BJ (cell line): ENCODE results near the gene ZBTB32. TPM values are rescaled to one million over a fixed set of nuclear protein-coding genes. Genes with fewer than 3 reads are reported as not detected.

Experiments used
- CTCF ChIA-PET: fragments of 350-600 bp; formaldehyde crosslinking; extraction: SDS; loops from one replicate; lab custom pipeline; 2021; ENCODE audit warnings: antibody characterized with exemption, inconsistent platforms; lab: Yijun Ruan, JAX
- POLR2A ChIA-PET: fragments of 300-600 bp; sonication (Branson Sonifier 250); formaldehyde crosslinking; extraction: SDS; loops from one replicate; lab custom pipeline; 2021; ENCODE audit warnings: antibody characterized with exemption; lab: Charles Lee
- DNase-seq: peaks from one replicate; pipeline ENCODE4 v3.0.0-alpha.2; 2011; ENCODE audit warnings: low read depth
- H3K27me3 ChIP-seq: 2 replicates; pipeline ENCODE4 v1.6.0; 2011; ENCODE audit warnings: low read length; ENCODE audit not compliant: control insufficient read depth, insufficient read depth
- H3K36me3 ChIP-seq: 2 replicates; pipeline ENCODE4 v1.5.1; 2011; ENCODE audit warnings: low read length; ENCODE audit not compliant: control insufficient read depth, insufficient read depth
- H3K4me3 ChIP-seq: 2 replicates; pipeline ENCODE4 v1.5.1; 2011; ENCODE audit warnings: low read depth, mild to moderate bottlenecking, control low read depth, low read length
- CTCF ChIP-seq: IDR thresholded peaks from 2 replicates; pipeline ENCODE4 v1.5.1; 2011; ENCODE audit warnings: low read depth, mild to moderate bottlenecking, control low read depth, inconsistent platforms, low read length, moderate library complexity; ENCODE audit not compliant: insufficient read depth
- polyA plus RNA-seq: library from polyadenylated mRNA; depleted of rRNA; stranded (reverse); fragments of >200 nt; gene quantifications from 2 replicates; pipeline ENCODE4 v1.2.3, GENCODE V29; 2011

ZBTB32 gene
- polyA plus RNA-seq, 1 experiment: not detected

- no peaks in the 10 kb centered on the region for H3K27me3 ChIP-seq
- CTCF ChIA-PET: no interaction called here
- no peak overlapping the region for H3K4me3 ChIP-seq
- no peak for DNase-seq
- peaks cover 29% of the 10 kb centered on the region for H3K36me3 ChIP-seq
- TF ChIP-seq CTCF: no peak
- POLR2A ChIA-PET: interaction anchor here (0.6 kb wide), 1 partner anchor 192 kb away, joined by 3 read pairs; no protein-coding TSS in a partner anchor
These were observed 15.8 kb downstream of the ZBTB32 start for GRCh38 chr19:35720163-35720524.

GRCh38 chr19:35720648-35721047 is 16.3 kb downstream of the ZBTB32 start:
- Histone ChIP-seq H3K36me3 (peaks cover 34% of the 10 kb centered on the region), H3K4me3 (no peak overlapping the region), H3K27me3 (no peaks in the 10 kb centered on the region)
- TF ChIP-seq CTCF: no peak
- no peak for DNase-seq
- CTCF ChIA-PET: no interaction called here
- POLR2A ChIA-PET: no interaction called here

GRCh38 chr19:35721374-35721773 is 17.0 kb downstream of the ZBTB32 start:
- peaks cover 39% of the 10 kb centered on the region for H3K36me3 ChIP-seq

GRCh38 chr19:35722461-35722860 is 18.1 kb downstream of the ZBTB32 start:
- CTCF ChIA-PET: no interaction called here
- no peak overlapping the region for H3K4me3 ChIP-seq
- peaks cover 47% of the 10 kb centered on the region for H3K36me3 ChIP-seq
- no peak for DNase-seq
- POLR2A ChIA-PET: interaction anchor here (0.6 kb wide), 1 partner anchor 26 kb away, joined by 3 read pairs; the partner anchor contains the start of gene LIN37
- TF ChIP-seq CTCF: no peak
- H3K27me3 ChIP-seq: no peaks in the 10 kb centered on the region

More at GRCh38 chr19:35721374-35721773, 17.0 kb downstream of the ZBTB32 start:
- TF ChIP-seq CTCF: no peak
- DNase-seq: no peak
- H3K27me3 ChIP-seq: no peaks in the 10 kb centered on the region
- ChIA-PET CTCF (no interaction called here), POLR2A (no interaction called here)
- H3K4me3 ChIP-seq: no peak overlapping the region

- ChIA-PET POLR2A (interaction anchor here (0.6 kb wide), 1 partner anchor 25 kb away, joined by 3 read pairs; the partner anchor contains the start of gene LIN37), CTCF (interaction anchor here (0.6 kb wide), 1 partner anchor 1430 kb away, joined by 4 read pairs; no protein-coding TSS in a partner anchor)
- TF ChIP-seq CTCF: no peak
- peaks cover 51% of the 10 kb centered on the region for H3K36me3 ChIP-seq
- H3K4me3 ChIP-seq: no peak overlapping the region
- no peaks in the 10 kb centered on the region for H3K27me3 ChIP-seq
- no peak for DNase-seq
These were observed 18.5 kb downstream of the ZBTB32 start for GRCh38 chr19:35722897-35723296.
